Myocyte (in vitro differentiated cells): ENCODE data around the gene CIC. TPM values are rescaled to one million over a fixed set of nuclear protein-coding genes. Genes with fewer than 3 reads are reported as not detected.
A peak's percentile ranks its signal among the peaks of the same experiment; 100 is the strongest.
"Not testable (repeated sequence)": the region's sequence is repeated elsewhere in the genome, so short reads cannot be mapped to it uniquely, and the experiment has no call there.

Source experiments
- DNase-seq: peaks from one replicate; pipeline ENCODE4 v3.0.0-alpha.2; 2012; ENCODE audit warnings: low read depth
- total RNA-seq: library from RNA; depleted of rRNA; stranded (reverse); fragments of >200 nt; gene quantifications from 2 replicates; pipeline ENCODE4 v1.2.3, GENCODE V29; 2014

CIC gene
- total RNA-seq, 1 donor from 2014 or later: 49.0 TPM

- DNase-seq: peak; percentile 53
Observed at GRCh38 chr19:42254089-42254849, 14.8 kb upstream of the CIC start.

GRCh38 chr19:42254850-42255765, 13.9 kb upstream of the CIC start, which contains the start of gene ERF:
TSS of gene ERF (minus strand) at chr19:42255128. CDS start at chr19:42254999, 129 bp downstream.
- peak; percentile 91 for DNase-seq

GRCh38 chr19:42255766-42256745, 13.0 kb upstream of the CIC start:
- peak; percentile 53 for DNase-seq

- not testable (repeated sequence) for DNase-seq
Observed at GRCh38 chr19:42257842-42258241, 11.2 kb upstream of the CIC start.

GRCh38 chr19:42261763-42262162, 7.3 kb upstream of the CIC start:
- no peak for DNase-seq

GRCh38 chr19:42266105-42266504, 2.9 kb upstream of the CIC start:
- not testable (repeated sequence) for DNase-seq

GRCh38 chr19:42266928-42267603, 2.0 kb upstream of the CIC start:
- not testable (repeated sequence) for DNase-seq

GRCh38 chr19:42267644-42268141, 1.4 kb upstream of the CIC start:
- no peak for DNase-seq

GRCh38 chr19:42268142-42268703, 829 bp upstream of the CIC start:
- DNase-seq: peak; percentile 99

- peak; percentile 11 for DNase-seq
Observed at GRCh38 chr19:42269478-42270345, 660 bp downstream of the CIC start.

GRCh38 chr19:42270346-42271044, 1.4 kb downstream of the CIC start:
- peak; percentile 79 for DNase-seq

GRCh38 chr19:42271045-42271419, 2.0 kb downstream of the CIC start:
- DNase-seq: no peak

GRCh38 chr19:42271861-42272534, 2.9 kb downstream of the CIC start:
- DNase-seq: no peak

- no peak for DNase-seq
Observed at GRCh38 chr19:42272535-42272897, 3.5 kb downstream of the CIC start.

GRCh38 chr19:42272989-42273406, 3.9 kb downstream of the CIC start:
- DNase-seq: no peak

GRCh38 chr19:42273407-42274064, 4.5 kb downstream of the CIC start:
- no peak for DNase-seq

- no peak for DNase-seq
Observed at GRCh38 chr19:42274065-42274682, 5.1 kb downstream of the CIC start.
